ENCODE results near the gene KRTAP9-1.
"Not testable (repeated sequence)": the region's sequence is repeated elsewhere in the genome, so short reads cannot be mapped to it uniquely, and the experiment has no call there.

KRTAP9-1 gene

DNA sequence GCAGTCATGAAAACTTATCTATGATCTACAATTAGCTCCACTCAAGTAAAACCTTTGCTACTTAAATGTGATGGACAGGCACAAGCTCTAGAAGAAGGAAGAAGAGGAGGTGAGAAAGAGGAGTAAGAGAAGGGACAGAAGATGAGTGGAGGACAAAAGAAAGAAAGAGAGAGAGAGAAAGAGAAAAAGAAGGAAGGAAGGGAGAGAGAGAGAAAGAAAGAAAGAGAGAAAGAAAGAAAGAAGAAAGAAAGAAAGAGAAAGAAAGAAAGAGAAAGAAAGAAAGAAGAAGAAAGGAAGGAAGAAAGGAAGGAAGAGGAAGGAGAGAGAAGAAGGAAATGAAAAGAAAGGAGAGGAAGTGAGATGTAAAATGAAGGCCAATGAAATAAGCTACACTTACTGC is 40.4 kb downstream of the KRTAP9-1 start:
- TF ChIP-seq GABPA (IDR thresholded peaks at IDR 0.05; ENCODE audit: low read depth) (no peak), POLR2AphosphoS5 (IDR thresholded peaks at IDR 0.05; ENCODE audit: low read depth) (no peak), SPI1 (IDR thresholded peaks at IDR 0.05; ENCODE audit: borderline replicate concordance, low read depth) (no peak)
- TF ChIP-seq, protein P1, sequence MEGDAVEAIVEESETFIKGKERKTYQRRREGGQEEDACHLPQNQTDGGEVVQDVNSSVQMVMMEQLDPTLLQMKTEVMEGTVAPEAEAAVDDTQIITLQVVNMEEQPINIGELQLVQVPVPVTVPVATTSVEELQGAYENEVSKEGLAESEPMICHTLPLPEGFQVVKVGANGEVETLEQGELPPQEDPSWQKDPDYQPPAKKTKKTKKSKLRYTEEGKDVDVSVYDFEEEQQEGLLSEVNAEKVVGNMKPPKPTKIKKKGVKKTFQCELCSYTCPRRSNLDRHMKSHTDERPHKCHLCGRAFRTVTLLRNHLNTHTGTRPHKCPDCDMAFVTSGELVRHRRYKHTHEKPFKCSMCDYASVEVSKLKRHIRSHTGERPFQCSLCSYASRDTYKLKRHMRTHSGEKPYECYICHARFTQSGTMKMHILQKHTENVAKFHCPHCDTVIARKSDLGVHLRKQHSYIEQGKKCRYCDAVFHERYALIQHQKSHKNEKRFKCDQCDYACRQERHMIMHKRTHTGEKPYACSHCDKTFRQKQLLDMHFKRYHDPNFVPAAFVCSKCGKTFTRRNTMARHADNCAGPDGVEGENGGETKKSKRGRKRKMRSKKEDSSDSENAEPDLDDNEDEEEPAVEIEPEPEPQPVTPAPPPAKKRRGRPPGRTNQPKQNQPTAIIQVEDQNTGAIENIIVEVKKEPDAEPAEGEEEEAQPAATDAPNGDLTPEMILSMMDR (IDR thresholded peaks at IDR 0.05; ENCODE audit: insufficient read depth, low read length), result no peak
- TF ChIP-seq, protein P2, sequence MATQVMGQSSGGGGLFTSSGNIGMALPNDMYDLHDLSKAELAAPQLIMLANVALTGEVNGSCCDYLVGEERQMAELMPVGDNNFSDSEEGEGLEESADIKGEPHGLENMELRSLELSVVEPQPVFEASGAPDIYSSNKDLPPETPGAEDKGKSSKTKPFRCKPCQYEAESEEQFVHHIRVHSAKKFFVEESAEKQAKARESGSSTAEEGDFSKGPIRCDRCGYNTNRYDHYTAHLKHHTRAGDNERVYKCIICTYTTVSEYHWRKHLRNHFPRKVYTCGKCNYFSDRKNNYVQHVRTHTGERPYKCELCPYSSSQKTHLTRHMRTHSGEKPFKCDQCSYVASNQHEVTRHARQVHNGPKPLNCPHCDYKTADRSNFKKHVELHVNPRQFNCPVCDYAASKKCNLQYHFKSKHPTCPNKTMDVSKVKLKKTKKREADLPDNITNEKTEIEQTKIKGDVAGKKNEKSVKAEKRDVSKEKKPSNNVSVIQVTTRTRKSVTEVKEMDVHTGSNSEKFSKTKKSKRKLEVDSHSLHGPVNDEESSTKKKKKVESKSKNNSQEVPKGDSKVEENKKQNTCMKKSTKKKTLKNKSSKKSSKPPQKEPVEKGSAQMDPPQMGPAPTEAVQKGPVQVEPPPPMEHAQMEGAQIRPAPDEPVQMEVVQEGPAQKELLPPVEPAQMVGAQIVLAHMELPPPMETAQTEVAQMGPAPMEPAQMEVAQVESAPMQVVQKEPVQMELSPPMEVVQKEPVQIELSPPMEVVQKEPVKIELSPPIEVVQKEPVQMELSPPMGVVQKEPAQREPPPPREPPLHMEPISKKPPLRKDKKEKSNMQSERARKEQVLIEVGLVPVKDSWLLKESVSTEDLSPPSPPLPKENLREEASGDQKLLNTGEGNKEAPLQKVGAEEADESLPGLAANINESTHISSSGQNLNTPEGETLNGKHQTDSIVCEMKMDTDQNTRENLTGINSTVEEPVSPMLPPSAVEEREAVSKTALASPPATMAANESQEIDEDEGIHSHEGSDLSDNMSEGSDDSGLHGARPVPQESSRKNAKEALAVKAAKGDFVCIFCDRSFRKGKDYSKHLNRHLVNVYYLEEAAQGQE (IDR thresholded peaks at IDR 0.05; ENCODE audit: insufficient replicate concordance, low read depth), result no peak
- no peak for DNase-seq (ENCODE audit: low read depth in 1 of 2, low spot score in 1 of 2)
- Histone ChIP-seq H3K27ac (replicated peaks) (no peak overlapping the region), H3K27me3 (ENCODE audit: insufficient read depth, poor library complexity, severe bottlenecking) (peaks cover 4% of the 10 kb centered on the region), H3K4me3 (replicated peaks; ENCODE audit: insufficient read depth, low read length) (no peak overlapping the region)

DNA sequence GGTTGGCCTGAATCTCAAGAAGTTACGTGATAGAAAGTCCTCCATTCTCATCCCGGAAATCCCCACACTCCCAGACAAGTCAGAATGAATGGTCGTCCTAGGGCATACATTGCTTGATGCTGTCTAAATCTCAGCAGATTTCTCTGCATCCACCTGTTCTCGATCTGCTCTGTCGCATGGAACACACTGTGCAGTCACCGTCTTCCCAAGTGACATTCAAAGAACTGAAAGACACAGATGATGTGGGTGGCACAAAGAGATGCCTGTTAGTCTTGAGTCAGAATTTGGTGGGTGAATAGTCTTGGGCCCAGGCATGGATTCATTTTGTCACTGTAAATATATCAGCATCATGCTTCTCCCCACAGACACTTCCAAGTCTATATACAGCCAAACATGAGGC is 42.0 kb downstream of the KRTAP9-1 start:
- TF ChIP-seq, protein P2 (IDR thresholded peaks at IDR 0.05; ENCODE audit: insufficient replicate concordance, low read depth), result no peak
- TF ChIP-seq SPI1 (IDR thresholded peaks at IDR 0.05; ENCODE audit: borderline replicate concordance, low read depth) (no peak), POLR2AphosphoS5 (IDR thresholded peaks at IDR 0.05; ENCODE audit: low read depth) (no peak)
- H3K27me3 ChIP-seq (ENCODE audit: insufficient read depth, poor library complexity, severe bottlenecking), result peaks cover 4% of the 10 kb centered on the region
- DNase-seq (ENCODE audit: low read depth in 1 of 2, low spot score in 1 of 2), result no peak
- no peak overlapping the region for H3K4me3 ChIP-seq (replicated peaks; ENCODE audit: insufficient read depth, low read length)
- no peak overlapping the region for H3K27ac ChIP-seq (replicated peaks)

DNA sequence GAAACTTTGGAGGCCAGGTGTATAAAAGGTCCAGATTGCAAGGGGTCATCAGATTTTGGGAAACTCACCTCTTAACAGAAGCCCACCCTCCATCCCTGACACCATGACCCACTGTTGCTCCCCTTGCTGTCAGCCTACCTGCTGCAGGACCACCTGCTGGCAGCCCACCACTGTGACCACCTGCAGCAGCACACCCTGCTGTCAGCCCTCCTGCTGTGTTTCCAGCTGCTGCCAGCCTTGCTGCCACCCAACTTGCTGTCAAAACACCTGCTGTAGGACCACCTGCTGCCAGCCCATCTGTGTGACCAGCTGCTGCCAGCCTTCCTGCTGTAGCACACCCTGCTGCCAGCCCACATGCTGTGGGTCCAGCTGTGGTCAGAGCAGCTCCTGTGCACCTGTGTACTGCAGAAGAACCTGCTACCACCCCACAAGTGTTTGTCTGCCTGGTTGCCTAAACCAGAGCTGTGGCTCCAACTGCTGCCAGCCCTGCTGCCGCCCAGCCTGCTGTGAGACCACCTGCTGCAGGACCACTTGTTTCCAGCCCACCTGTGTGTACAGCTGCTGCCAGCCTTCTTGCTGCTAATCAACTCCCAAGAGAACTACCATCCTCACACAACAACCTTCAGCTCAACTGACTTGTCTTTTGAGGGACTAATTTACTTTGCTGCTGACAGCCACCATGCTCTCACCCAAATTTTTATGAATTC is 42.9 kb downstream of the KRTAP9-1 start, which contains the start of gene KRTAP9-3:
TSS of gene KRTAP9-3 (plus strand) at position 51 of the 707 bp plus-strand sequence. CDS start at position 104, 53 bp downstream.
- not testable (repeated sequence) for H3K27me3 ChIP-seq (ENCODE audit: insufficient read depth, poor library complexity, severe bottlenecking); H3K27ac ChIP-seq (replicated peaks); DNase-seq (ENCODE audit: low read depth in 1 of 2, low spot score in 1 of 2); H3K4me3 ChIP-seq (replicated peaks; ENCODE audit: insufficient read depth, low read length)

DNA sequence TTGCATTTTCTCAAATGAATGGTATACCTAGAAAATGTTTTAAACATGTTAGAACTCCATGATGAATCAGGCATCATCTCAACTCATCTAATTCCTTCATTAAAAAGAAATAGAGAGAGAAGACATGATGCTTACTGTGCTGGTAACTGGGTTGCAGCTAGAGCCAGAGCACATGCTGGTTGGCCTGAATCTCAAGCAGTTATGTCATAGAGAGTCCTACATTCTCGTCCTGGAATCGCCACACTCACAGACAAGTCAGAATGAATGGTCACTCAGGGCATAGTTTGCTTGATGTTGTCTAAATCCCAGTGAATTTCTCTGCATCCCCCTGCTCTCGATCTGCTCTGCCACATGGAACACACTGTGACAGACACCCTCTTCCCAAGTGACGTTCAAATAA is 47.4 kb downstream of the KRTAP9-1 start:
- not testable (repeated sequence) for H3K4me3 ChIP-seq (replicated peaks; ENCODE audit: insufficient read depth, low read length); H3K27ac ChIP-seq (replicated peaks); DNase-seq (ENCODE audit: low read depth in 1 of 2, low spot score in 1 of 2); H3K27me3 ChIP-seq (ENCODE audit: insufficient read depth, poor library complexity, severe bottlenecking)

DNA sequence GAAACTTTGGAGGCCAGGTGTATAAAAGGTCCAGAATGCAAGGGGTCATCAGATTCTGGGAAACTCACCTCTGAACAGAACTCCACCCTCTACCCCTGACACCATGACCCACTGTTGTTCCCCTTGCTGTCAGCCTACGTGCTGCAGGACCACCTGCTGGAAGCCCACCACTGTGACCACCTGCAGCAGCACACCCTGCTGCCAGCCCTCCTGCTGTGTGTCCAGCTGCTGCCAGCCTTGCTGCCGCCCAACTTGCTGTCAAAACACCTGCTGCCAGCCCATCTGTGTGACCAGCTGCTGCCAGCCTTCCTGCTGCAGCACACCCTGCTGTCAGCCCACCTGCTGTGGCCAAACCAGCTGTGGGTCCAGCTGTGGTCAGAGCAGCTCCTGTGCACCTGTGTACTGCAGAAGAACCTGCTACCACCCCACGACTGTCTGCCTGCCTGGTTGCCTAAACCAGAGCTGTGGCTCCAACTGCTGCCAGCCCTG is 48.3 kb downstream of the KRTAP9-1 start, which contains the start of gene KRTAP9-8:
TSS of gene KRTAP9-8 (plus strand) at position 51 of the 489 bp plus-strand sequence. CDS start at position 104, 53 bp downstream.
- not testable (repeated sequence) for H3K27me3 ChIP-seq (ENCODE audit: insufficient read depth, poor library complexity, severe bottlenecking); H3K27ac ChIP-seq (replicated peaks); H3K4me3 ChIP-seq (replicated peaks; ENCODE audit: insufficient read depth, low read length); DNase-seq (ENCODE audit: low read depth in 1 of 2, low spot score in 1 of 2)
